ENCODE results near the gene CHMP4B. TPM values are rescaled to one million over a fixed set of nuclear protein-coding genes. Genes with fewer than 3 reads are reported as not detected.

CHMP4B gene
- polyA plus RNA-seq, 1 of the 3 experiments (the other 2 are of a cell fraction): 123 TPM

- ChIA-PET POLR2A (no interaction called here), CTCF (interaction anchor here (0.8 kb wide), 1 partner anchor 9 kb away, joined by 3 read pairs; no protein-coding TSS in a partner anchor)
- Histone ChIP-seq H3K36me3 (replicated peaks in 1 of 2; ENCODE audit: control insufficient read depth in 1 of 2, insufficient read depth in 2 of 2, low read length in 1 of 2) (peaks cover 0 to 5% of the 10 kb centered on the region in 2 experiments), H3K4me2 (no peak overlapping the region), H3K4me3 (ENCODE audit: low read depth in 2 of 2, low read length in 1 of 2) (no peak overlapping the region), H3F3A (replicated peaks; ENCODE audit: insufficient read depth) (no peaks in the 10 kb centered on the region), H2AFZ (ENCODE audit: low read depth) (no peak overlapping the region), H4K20me1 (ENCODE audit: insufficient read depth) (peaks cover 97% of the 10 kb centered on the region), H3K27ac (ENCODE audit: low read depth in 2 of 2, low read length in 1 of 2) (no peak overlapping the region), H3K4me1 (ENCODE audit: control insufficient read depth in 1 of 2, insufficient read depth in 2 of 2, low read depth in 1 of 2, low read length in 1 of 2) (peaks cover 0 to 7% of the 10 kb centered on the region in 2 experiments; a peak in 1 of 4 replicates), H3K9me2 (no peaks in the 10 kb centered on the region), H3K79me2 (ENCODE audit: insufficient read depth) (peaks cover 99% of the 10 kb centered on the region), H3K9me3 (no peaks in the 10 kb centered on the region), H3K9ac (no peak overlapping the region), H3K27me3 (ENCODE audit: insufficient read depth) (no peaks in the 10 kb centered on the region)
- TF ChIP-seq TCF12 (IDR thresholded peaks at IDR 0.05) (no peak), FOSL2 (IDR thresholded peaks at IDR 0.05; ENCODE audit: borderline replicate concordance, low read depth) (no peak), YY1 (IDR thresholded peaks at IDR 0.05; ENCODE audit: low read depth) (no peak)
- WGBS (ENCODE audit: low lambda C conversion rate): 100% methylated on average over 5 of the region's 5 CpGs
- no peak for DNase-seq
Measured at GRCh38 chr20:33822423-33822822, 11.3 kb downstream of the CHMP4B start.

GRCh38 chr20:33822991-33823390, 11.8 kb downstream of the CHMP4B start:
- no peak for DNase-seq
- Histone ChIP-seq H3K9me2 (no peaks in the 10 kb centered on the region), H4K20me1 (ENCODE audit: insufficient read depth) (peaks cover 97% of the 10 kb centered on the region), H3K4me3 (ENCODE audit: low read depth in 2 of 2, low read length in 1 of 2) (no peak overlapping the region), H3F3A (replicated peaks; ENCODE audit: insufficient read depth) (no peaks in the 10 kb centered on the region), H3K4me2 (no peak overlapping the region), H3K4me1 (ENCODE audit: control insufficient read depth in 1 of 2, insufficient read depth in 2 of 2, low read depth in 1 of 2, low read length in 1 of 2) (peaks cover under 1 to 6% of the 10 kb centered on the region in 2 experiments; a peak in 2 of 4 replicates), H3K9me3 (no peaks in the 10 kb centered on the region), H3K27ac (ENCODE audit: low read depth in 2 of 2, low read length in 1 of 2) (no peak overlapping the region), H2AFZ (ENCODE audit: low read depth) (no peak overlapping the region), H3K79me2 (ENCODE audit: insufficient read depth) (peaks cover 99% of the 10 kb centered on the region), H3K9ac (no peak overlapping the region), H3K27me3 (ENCODE audit: insufficient read depth) (no peaks in the 10 kb centered on the region), H3K36me3 (replicated peaks in 1 of 2; ENCODE audit: control insufficient read depth in 1 of 2, insufficient read depth in 2 of 2, low read length in 1 of 2) (peaks cover 0 to 5% of the 10 kb centered on the region in 2 experiments)
- WGBS (ENCODE audit: low lambda C conversion rate): 98% methylated on average over 5 of the region's 5 CpGs
- TF ChIP-seq RFX5 (IDR thresholded peaks at IDR 0.05; ENCODE audit: low read length) (no peak), USF2 (IDR thresholded peaks at IDR 0.05; ENCODE audit: borderline replicate concordance, low read depth, low read length) (no peak), GATA2 (CRISPR knock-in tag; IDR thresholded peaks at IDR 0.05) (no peak), IRF3 (IDR thresholded peaks at IDR 0.05; ENCODE audit: low read depth, low read length) (no peak), MXI1 (IDR thresholded peaks at IDR 0.05; ENCODE audit: low read depth, low read length) (no peak), USF1 (IDR thresholded peaks at IDR 0.05; ENCODE audit: borderline replicate concordance, low read depth) (no peak), MEF2A (IDR thresholded peaks at IDR 0.05; ENCODE audit: borderline replicate concordance, low read depth) (no peak), FOXM1 (IDR thresholded peaks at IDR 0.05; ENCODE audit: low read depth) (no peak), MAX (IDR thresholded peaks at IDR 0.05; ENCODE audit: low read depth) (no peak), NFIC (IDR thresholded peaks at IDR 0.05; ENCODE audit: borderline replicate concordance) (no peak), POLR2AphosphoS5 (IDR thresholded peaks at IDR 0.05; ENCODE audit: low read depth, low read length) (no peak), CHD2 (IDR thresholded peaks at IDR 0.05; ENCODE audit: low read length, partially characterized antibody) (no peak), GABPA (IDR thresholded peaks at IDR 0.05; ENCODE audit: low read depth) (no peak), PBX3 (IDR thresholded peaks at IDR 0.05) (no peak), FOXJ3 (CRISPR knock-in tag; IDR thresholded peaks at IDR 0.05) (no peak), CTCF (IDR thresholded peaks at IDR 0.05) (no peak), EP300 (IDR thresholded peaks at IDR 0.05; ENCODE audit: borderline replicate concordance in 1 of 2, low read depth in 1 of 2, low read length in 1 of 2) (no peak), TEAD4 (IDR thresholded peaks at IDR 0.05; ENCODE audit: borderline replicate concordance, insufficient read depth) (no peak)
- POLR2A ChIA-PET: no interaction called here
- CTCF ChIA-PET: interaction anchor here (0.6 kb wide), 1 partner anchor 8 kb away, joined by 3 read pairs; no protein-coding TSS in a partner anchor

Data from SK-N-SH (cell line).